Brain pericyte (primary cell): Measurements from ENCODE around the gene CKAP2L.
A peak's percentile ranks its signal among the peaks of the same experiment; 100 is the strongest.
"Not testable (repeated sequence)": the region's sequence is repeated elsewhere in the genome, so short reads cannot be mapped to it uniquely, and the experiment has no call there.

Source experiments
- DNase-seq: peaks from one replicate; pipeline ENCODE4 v3.0.0-alpha.2; 2012; ENCODE audit warnings: low read depth, low spot score

The CKAP2L gene

DNA sequence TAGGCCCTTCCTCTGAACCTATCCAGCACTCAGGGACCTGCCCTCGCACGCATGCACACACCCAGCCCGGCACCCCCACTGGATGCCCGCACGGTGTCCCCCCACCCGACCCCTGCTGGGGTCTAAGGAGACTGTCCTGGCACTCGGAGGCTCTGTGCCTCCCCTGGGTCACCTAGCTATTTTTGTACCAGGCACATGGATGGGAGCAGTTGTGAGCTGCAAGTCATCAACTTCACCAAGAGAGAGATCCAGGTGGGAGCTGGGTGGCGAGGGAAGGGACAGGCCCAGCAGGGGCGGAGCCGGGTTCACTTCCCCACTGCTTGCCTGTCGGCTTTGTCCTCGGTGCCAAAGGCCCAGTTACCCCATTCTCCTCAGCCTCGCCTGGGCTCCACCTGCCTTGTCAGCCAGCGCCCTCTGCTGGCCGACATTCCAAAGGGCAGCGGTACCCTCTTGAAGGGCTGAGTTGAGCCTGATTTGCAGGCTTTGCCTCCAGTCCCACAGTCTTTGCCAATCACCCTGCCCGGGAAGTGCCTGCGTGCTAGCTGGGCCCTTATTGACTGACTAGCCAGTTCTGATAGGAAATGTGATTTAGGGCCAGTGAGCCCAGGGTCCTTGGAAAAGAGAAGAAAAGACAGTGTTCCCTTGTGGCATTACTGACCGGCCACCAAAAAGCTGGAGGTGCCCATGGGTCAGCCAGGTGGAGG, 37.8 kb downstream of the CKAP2L start:
- peak; percentile 75 for DNase-seq

DNA sequence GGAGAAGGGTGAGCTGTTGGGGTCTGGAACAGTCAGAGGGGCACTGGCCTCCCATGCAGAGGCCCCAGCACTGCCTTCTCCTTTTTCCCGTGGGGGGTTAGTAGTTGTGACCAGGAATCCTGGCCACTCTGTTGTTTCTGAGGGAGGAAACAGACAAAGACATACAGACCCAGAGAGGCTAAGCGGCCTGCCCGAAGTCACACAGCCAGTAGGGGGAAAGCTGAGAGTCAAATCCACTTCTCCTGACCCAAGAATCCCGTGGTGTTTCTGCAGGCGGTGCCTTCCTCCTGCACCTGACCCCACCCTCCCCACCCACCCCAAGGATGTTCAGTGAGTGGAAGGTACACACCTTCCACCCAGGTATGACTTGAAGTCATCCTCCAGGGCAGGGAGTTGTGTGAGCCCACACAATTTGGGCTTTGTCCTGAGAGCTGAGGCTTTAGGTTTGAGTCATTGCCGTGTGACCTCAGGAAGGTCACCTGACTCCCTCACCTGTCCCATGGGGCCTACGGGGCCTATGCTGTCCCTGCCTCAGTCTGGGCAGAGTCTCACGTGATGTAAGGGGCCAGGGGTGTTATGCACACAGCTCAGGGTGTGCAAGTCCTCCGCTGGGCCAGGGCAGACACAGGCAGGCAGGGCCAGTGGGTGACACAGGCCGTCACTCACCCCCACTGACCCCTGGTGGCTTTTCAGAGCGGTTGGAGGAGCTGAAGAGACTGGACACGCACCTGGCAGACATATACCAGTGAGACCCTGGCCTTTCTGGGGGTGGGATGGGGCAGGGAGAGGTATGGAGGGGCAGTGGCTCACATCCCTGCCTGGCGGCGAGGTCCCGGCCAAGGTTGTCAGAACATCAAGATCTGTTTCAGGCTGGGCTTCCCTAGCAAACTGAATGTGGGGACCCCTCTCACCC, 38.6 kb downstream of the CKAP2L start:
- no peak for DNase-seq

DNA sequence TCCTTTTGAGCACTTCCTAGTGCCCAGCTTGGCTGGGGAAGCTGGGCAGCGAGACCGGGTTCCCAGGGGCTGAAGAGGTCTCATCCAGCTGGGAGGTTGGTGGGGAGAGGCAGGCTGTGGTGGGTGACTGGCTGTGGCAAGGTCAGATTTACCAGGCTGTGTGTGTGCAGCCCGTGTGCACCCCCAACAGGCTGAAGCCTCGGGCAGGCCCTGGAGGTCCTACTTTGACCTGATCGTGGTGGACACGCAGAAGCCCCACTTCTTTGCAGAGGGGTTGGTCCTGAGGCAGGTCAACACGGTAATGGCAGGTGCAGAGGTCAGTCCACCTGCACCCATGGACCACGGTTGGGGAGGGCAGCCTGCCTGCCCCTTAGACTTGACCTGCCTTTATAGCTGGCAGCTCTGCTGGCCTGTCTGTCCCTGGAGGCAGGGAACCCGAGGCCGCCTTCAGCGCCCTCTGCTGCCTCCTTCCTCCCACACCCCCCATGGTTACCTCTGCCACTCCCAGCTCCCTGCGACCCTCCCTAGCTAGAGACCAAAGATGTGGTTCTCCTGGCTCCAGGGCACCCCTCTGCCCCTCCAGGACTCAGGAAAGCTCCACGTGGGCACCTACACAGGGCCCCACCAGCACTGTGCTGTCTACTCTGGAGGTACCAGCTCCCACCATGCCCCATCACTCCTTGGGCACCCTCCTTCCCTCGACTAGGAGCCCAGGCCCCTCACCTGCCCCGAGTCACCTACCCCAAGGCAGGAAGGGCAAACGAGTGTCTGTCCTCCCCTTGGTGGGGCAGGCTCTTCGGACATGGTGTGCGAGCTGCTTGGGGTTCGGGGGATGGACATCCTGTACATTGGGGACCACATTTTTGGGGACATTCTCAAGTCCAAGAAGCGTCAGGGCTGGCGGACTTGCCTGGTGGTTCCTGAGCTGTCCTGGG, 39.6 kb downstream of the CKAP2L start:
- no peak for DNase-seq

DNA sequence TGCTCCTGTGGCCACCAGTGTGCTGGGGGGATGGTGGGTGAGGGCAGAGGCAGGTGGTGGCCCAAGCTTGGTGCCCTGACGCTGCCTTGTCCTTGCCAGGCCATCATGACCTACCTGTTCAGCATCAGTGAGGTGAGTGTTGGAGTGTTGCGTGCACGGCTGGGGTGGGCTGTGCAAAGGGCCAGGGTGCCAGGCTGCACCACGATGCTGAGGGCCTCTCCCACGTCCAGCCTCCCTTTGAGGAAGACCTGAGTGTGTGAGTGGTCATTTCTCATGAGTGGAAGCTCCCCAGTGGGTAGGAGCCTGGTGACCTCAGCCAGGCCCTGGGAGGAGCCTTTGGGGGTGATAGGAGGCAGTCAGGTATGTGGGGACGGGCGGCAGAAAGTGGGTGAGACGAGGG, 40.4 kb downstream of the CKAP2L start:
- DNase-seq = no peak

DNA sequence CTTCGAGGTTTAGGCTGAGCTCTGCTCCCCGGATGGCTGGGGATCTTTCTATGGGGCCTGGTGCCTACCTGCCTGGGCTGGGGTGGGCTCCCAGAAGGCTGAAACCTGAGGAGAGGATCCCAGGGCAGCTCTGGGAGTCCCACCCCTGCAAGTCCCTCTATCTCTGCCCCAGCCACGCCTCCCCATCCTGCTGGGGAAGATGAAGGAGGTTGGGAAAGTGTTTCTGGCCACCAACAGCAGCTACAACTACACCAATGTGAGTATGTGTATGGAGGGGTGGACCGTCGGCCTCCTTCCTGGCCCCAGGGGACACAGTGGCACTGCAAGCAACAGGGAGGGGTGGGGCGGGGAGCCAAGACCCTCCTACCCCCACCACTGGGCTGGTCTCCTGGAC, 40.9 kb downstream of the CKAP2L start:
- DNase-seq = no peak

DNA sequence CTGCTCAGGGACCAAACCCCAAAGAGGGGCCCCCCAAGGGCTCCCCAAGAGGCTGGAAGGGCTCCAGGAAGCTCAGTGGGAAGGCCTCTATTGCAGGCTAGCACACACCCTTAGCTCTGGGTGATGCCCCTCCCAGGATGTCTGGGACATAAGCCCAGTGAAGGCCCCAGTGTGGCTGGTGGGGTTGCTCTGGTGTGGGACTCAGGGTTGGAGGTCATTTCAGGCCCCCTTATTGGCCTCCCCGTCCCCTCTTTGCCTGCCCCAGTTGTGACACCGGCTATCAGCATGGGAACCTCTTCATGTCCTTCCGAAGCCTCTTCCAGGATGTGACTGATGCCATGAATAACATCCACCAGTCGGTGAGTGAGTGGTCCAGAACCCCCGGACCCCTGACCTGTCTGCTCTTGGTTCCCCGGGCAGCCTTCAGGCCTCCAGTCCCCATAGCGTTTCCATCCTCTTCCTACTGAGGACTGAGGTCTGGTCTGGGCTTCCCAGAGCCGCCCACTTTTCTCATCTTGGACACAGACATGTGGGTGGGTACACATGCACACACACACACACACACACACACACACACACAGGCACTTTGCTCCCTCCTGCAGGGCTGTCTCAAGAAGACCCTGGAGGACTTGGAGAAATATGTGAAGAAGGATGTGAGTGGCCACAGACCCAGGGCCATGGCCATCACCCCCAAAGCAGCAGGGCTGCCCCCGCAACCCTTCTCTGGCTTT, 41.4 kb downstream of the CKAP2L start:
- no peak for DNase-seq

DNA sequence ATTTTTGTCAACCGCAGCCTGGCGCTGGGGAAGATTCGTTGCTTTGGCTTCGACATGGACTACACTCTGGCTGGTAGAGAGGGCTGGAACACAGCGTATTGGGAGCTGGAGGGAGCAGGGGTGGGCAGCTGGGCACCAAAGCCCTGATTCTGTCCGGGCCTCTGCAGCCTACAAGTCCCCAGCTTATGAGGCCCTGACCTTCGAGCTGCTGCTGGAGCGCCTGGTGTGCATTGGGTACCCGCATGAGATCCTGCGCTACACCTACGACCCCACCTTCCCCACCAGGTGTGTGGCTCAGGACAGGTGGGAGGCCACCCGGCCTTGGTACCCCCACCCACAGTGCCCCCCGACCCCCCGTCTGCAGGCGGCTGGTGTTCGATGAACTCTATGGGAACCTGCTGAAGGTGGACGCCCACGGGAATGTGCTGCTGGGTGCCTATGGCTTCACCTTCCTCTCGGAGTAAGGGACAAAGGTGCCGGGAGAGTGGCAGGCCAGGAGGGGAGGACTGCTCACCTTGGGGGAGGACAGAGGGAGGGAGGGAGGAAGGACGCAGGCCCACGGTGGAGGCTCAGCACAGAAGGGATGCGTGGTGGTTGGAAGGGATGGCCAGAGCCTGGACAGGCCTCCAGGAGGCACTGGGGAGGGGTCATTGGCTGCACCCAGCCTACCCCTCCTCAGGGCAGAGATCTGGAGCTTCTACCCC, 42.4 kb downstream of the CKAP2L start:
- no peak for DNase-seq

DNA sequence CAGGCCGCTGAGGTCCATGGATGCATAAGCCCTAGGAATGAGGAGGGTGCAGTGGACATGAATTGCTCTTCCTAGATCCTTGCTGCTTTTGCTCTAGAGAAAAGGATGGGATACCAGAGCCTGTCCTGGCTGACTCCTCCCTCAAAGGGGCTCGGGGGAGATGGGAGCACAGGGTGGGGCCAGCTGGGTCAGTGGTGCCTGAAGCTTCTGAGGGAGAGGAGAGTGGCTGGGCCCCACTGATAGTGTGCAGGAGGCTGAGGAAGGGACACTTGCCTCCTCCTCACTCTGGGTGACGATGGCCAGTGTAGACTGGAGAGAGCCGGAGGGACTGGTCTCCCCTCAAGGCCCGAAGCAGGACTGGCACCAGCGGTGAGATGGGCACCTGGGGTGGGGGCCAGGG, 43.6 kb downstream of the CKAP2L start, which contains the start of gene NT5DC4:
Gene NT5DC4 (plus strand): TSS at position 236 of the 400 bp plus-strand sequence. CDS start 60 bp downstream, at position 296.
- DNase-seq = no peak

DNA sequence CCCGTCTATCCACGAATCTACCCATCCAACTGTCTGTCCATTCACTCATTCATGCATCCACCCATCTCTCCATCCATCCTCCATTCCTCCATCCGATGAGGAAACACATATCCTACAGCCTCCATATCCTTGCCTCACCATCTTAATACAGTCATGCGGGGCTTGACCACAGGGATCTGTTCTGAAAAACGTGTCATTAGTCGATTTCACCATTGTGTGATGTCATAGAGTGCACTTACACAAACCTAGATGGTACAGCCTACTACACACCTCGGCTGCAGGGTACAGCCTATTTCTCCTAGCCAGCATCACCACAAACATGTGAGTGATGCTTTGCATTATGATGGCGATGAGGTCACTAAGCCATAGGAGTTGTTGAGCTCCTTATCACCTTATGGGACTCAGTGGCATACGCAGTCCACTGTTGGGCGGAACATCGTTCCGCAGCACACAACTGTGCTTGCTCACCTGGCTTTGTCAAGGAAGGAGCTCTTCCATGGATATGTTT, 45.5 kb downstream of the CKAP2L start:
- no peak for DNase-seq

DNA sequence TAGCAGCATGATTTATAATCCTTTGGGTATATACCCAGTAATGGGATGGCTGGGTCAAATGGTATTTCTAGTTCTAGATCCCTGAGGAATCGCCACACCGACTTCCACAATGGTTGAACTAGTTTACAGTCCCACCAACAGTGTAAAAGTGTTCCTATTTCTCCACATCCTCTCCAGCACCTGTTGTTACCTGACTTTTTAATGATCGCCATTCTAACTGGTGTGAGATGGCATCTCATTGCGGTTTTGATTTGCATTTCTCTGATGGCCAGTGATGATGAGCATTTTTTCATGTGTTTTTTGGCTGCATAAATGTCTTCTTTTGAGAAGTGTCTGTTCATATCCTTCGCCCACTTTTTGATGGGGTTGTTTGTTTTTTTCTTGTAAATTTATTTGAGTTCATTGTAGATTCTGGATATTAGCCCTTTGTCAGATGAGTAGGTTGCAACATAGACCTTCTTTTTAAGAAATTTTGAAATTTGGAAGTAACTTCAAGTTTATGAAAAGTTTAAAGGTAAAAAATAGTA, 47.5 kb downstream of the CKAP2L start:
- not testable (repeated sequence) for DNase-seq

DNA sequence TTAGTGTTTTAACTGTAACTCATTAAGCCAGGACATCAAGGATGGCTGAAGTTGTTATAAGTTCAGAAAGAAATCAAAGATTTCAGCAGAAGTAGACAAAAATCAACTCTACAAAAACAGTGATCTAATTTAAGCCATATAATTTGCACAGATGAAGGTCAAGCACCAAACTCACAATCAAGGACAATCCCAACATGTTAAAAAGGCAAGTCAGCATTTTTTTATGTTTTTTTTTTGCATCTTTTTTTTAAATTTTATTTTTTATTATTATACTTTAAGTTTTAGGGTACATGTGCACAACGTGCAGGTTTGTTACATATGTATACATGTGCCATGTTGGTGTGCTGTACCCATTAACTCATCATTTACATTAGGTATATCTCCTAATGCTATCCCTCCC, 48.3 kb downstream of the CKAP2L start:
- not testable (repeated sequence) for DNase-seq

DNA sequence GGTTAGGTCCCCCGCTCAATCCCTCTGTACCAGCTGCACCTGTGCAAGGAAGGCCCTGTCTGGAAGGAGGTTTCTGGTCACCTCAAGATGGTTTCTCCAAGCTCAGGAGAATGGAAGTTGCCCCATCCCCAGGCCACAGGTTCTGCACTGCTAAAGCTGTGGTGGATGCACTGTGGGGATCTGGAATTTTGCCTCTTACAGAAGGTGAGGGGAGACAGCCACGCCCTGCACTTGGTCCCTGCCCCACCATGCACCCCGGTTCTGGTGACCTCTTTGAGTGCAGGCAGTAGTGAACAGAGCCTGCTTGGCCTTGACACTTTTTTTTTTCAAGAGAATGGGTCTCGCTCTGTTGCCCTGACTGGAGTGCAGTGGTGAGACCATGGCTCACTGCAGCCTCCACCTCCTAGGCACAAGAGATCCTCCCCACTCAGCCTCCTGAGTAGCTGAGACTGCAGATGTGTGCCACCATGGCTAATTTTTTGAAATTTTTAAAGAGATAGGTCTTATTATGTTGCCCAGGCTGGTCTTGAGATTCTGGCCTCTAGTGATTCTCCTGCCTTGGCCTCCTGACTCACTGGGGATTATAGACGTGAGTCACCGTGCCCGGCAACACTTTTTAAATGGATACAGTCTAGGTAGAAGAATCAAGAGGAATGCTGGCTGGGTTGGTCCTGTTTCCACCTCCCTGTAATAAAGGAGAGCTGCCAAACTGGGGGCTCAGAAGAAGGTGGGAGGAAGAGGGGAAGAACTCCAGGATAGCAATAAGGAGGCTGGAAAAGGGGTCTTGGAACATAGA, 49.4 kb downstream of the CKAP2L start:
- DNase-seq = no peak

DNA sequence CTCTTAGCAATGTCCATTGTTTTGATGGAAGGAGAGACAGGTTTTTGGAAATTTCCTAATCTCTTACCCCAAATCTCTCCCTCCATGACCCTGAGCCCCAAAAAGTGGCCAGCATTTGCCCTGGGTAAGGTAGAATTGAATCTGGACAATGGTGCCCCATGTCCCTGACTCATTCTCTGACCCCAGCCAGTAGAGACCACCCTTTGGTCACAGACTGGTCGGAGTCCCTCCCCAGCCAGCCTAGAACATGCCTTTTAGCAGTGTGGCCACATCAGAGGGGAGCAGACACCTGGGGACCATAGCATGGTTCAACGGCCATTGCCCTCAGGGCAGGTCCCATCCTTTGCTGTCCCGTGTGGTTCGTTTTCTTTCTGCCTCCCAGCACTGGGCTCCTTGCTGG, 50.1 kb downstream of the CKAP2L start:
- DNase-seq = no peak

DNA sequence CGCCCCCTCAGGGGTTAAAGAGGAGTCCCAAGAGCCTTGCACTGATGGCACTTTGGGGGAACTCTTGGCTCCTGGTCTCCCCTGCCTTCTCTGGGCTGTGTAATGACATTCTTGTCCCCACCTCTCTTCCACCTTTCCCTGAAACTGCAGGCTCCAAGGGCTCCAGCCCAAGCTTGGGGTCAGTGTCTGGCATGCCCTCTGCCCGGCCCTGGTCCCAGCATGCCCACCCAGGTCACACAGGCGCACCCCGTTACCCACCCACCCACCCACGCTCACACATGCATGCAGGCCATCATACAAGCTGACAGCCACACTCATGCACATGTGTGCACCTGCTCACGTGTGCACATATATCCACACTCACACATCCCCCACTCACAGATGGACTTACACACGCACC, 50.5 kb downstream of the CKAP2L start:
- no peak for DNase-seq

DNA sequence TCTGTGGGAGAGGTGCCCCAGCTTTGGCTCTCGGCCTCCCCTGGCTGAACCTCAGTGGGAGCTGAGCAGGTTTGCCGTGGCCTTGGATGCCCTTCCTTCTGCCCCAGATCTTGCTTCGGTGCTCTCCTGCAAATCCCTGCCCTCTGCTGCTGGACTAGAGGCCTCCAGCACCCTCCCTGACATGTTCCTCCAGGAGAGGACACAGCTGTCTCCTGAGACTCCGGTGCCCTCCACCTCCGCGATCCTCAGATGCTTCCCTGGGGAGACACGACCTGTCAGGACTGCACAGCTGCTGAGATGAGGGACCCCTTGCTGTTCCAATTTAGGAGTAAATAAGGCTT, 50.9 kb downstream of the CKAP2L start:
- no peak for DNase-seq

DNA sequence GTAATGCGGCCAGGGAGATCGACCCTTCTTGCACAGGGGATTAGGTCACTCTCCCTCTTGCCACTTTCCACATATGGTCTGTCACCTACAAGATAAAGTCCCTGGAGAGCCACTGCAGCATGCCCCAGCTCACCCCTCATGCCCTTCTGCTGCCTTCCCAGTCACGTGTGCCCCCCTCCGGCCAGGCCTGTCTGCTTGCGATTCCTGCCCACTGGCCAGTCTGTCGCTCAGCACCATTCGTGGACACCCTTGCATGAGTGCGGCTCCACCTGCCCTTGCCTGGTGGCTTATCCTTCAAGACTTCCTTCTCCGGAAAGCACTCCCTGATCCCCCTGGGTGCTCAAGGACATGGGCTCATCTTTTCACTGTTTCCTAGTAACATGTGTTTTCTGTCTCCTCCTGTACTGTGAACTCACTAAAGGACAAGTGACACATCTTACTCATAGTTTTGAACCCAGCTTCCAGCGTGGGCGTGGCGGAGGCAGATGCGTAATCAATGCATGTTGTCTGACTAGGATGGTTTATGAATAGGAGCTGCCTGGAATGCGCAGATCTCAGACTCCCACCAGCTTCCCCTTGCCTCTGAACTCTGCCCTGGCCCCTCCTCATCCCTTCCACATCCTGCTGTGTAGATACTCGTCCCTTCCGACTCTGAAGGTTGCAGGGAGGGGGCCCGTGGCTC, 51.4 kb downstream of the CKAP2L start:
- no peak for DNase-seq

DNA sequence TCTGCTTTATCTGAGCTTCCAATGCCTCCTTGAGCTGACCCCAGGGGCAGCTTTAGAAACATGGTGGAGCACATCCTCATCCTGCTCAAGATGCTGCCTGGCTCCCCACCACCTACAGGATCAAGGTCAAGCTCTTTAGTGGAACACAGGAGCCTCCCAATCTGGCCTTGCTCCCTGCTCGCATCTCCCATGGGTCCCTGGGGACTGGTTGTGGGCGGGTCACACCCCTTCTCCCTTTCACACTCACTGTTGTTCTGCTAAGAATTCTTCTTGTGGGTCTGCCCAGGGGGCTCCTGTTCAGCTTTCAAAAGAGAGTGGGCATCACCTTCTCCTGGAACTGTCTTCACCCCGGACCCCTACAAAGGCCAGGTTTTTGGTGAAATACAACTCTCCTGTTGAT, 51.9 kb downstream of the CKAP2L start:
- no peak for DNase-seq

DNA sequence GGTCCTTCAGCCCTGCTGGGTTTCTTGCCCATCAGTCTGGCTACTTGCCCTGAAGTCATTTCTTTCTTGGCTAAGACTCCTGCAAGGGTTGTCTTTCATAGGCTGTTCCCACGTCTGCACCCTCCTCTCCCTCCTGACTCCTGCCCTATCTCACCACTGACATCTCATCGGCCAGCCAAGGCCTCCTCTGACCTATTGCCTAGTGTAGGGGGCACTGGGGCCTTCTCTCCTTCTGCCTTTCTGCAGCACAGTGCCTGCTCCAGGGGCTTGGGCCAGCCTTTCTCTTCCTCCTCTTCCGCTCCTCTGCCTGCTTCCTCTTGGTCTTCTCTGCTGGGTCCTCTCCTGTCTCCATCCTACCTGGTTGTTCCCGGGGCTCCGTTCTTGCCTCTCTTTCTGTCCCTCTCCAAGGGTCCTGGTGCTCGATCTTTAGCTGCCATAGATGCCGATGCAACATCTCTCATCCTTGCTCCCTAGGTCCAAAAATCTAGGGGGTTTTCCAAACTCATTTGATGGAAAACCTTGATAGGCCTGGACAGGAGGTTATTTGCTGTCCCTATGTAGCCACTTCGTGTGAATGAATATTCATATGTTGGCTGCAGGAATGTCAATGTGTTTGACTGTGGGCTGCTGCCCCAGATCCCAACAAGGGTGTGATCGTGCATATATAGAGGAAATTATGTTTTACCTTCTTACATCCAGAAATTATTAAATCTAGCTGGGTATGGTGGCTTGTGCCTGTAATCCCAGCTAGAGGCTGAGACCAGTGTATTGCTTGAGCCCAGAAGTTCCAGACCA, 53.3 kb downstream of the CKAP2L start:
- no peak for DNase-seq
